H1 (cell line): ENCODE measurements around the gene ELFN2. TPM values are rescaled to one million over a fixed set of nuclear protein-coding genes. Genes with fewer than 3 reads are reported as not detected.

Experiments used
- CTCF ChIA-PET: fragments of 300-600 bp; sonication (Branson Sonifier 250); formaldehyde crosslinking; loops from one replicate; lab custom pipeline; 2021; ENCODE audit not compliant: partially characterized antibody; lab: Charles Lee
- POLR2A ChIA-PET: fragments of 300-600 bp; sonication (Branson Sonifier 250); formaldehyde crosslinking; loops from one replicate; lab custom pipeline; 2021; ENCODE audit warnings: inconsistent platforms; ENCODE audit not compliant: partially characterized antibody; lab: Charles Lee
- DNase-seq, 2 experiments: peaks; one replicate each; pipeline versions ENCODE4 v3.0.0 to v3.0.0-alpha.2; 2010 to 2022; ENCODE audit warnings: low spot score in 2 of 2, low read depth in 1 of 2, mixed read lengths in 1 of 2
- FAIRE-seq: peaks from 2 replicates; lab custom pipeline; 2011; peaks lifted over from hg19 to GRCh38; lab: Jason Lieb, UNC
- H2AFZ ChIP-seq: 2 replicates; pipeline ENCODE4 v1.8.1; 2012; ENCODE audit warnings: low read length, inconsistent platforms
- H2AK5ac ChIP-seq: 2 replicates; pipeline ENCODE4 v1.6.1; 2013; ENCODE audit warnings: low read depth, low read length
- H2BK120ac ChIP-seq: replicated peaks from 2 replicates; pipeline ENCODE3; 2013; ENCODE audit warnings: low read depth, low read length, inconsistent platforms
- H2BK12ac ChIP-seq: 2 replicates; pipeline ENCODE4 v1.6.1; 2013; ENCODE audit warnings: low read depth, low read length
- H2BK15ac ChIP-seq: 2 replicates; pipeline ENCODE4 v1.6.1; 2013; ENCODE audit warnings: low read length
- H2BK20ac ChIP-seq: 2 replicates; pipeline ENCODE4 v1.6.1; 2013; ENCODE audit warnings: low read length
- H2BK5ac ChIP-seq: 2 replicates; pipeline ENCODE4 v1.6.1; 2013; ENCODE audit warnings: low read depth, low read length
- H3K14ac ChIP-seq: 2 replicates; pipeline ENCODE4 v1.6.1; 2013; ENCODE audit warnings: inconsistent platforms; ENCODE audit not compliant: insufficient read length
- H3K18ac ChIP-seq: 2 replicates; pipeline ENCODE4 v1.6.1; 2013; ENCODE audit warnings: low read length; ENCODE audit errors: extremely low read depth
- H3K23ac ChIP-seq: 2 replicates; pipeline ENCODE4 v1.6.1; 2013; ENCODE audit warnings: inconsistent platforms; ENCODE audit not compliant: insufficient read length
- H3K23me2 ChIP-seq: 2 replicates; pipeline ENCODE4 v1.6.1; 2013; ENCODE audit warnings: low read depth, low read length
- H3K27ac ChIP-seq: 2 replicates; pipeline ENCODE4 v1.6.1; 2011; ENCODE audit warnings: low read depth, low read length, inconsistent platforms
- H3K27me3 ChIP-seq, 4 experiments: replicated peaks in 1 of 4; 1 replicate in 1 of 4; 2 replicates in 3 of 4; pipeline versions ENCODE4 v1.6.1 to v1.8.1; 2011 to 2013; ENCODE audit warnings: low read length in 3 of 4, mild to moderate bottlenecking in 3 of 4, inconsistent platforms in 2 of 4, mixed read lengths in 2 of 4, moderate library complexity in 1 of 4; ENCODE audit not compliant: control insufficient read depth in 3 of 4, insufficient read depth in 3 of 4; ENCODE audit errors: extremely low read depth in 1 of 4
- H3K36me3 ChIP-seq, 4 experiments: 2 replicates each; pipeline versions ENCODE4 v1.6.1 to v1.8.1; 2011 to 2013; ENCODE audit warnings: mild to moderate bottlenecking in 4 of 4, low read length in 3 of 4, moderate library complexity in 2 of 4, control low read depth in 1 of 4, inconsistent platforms in 1 of 4; ENCODE audit not compliant: insufficient read depth in 4 of 4, control insufficient read depth in 2 of 4
- H3K4ac ChIP-seq: replicated peaks from 2 replicates; pipeline ENCODE3; 2013; ENCODE audit warnings: low read length, low read depth, mixed read lengths, inconsistent platforms; ENCODE audit not compliant: insufficient read length
- H3K4me1 ChIP-seq, 4 experiments: replicated peaks in 1 of 4; 1 replicate in 1 of 4; 2 replicates in 3 of 4; pipeline versions ENCODE4 v1.6.1 to v1.8.1; 2011 to 2013; ENCODE audit warnings: low read length in 3 of 4, inconsistent platforms in 2 of 4, mixed read lengths in 1 of 4; ENCODE audit not compliant: insufficient read depth in 4 of 4, control insufficient read depth in 3 of 4
- H3K4me2 ChIP-seq, 2 experiments: 2 replicates each; pipeline versions ENCODE4 v1.6.1 to v1.8.1; 2011 to 2013; ENCODE audit warnings: low read depth in 2 of 2, low read length in 2 of 2, control low read depth in 1 of 2, inconsistent platforms in 1 of 2, mild to moderate bottlenecking in 1 of 2; ENCODE audit not compliant: insufficient read depth in 1 of 2
- H3K4me3 ChIP-seq, 4 experiments: fragments of 200-600, 300-600 bp in 1 of 4; sonication (generic), shearing (Covaris generic), sonication (Bioruptor Twin) in 1 of 4; 2 replicates each; pipeline versions ENCODE4 v1.5.1 to v1.8.1; 2011 to 2016; ENCODE audit warnings: low read length in 4 of 4, low read depth in 3 of 4, control low read depth in 2 of 4, inconsistent platforms in 2 of 4, mild to moderate bottlenecking in 2 of 4, mixed read lengths in 1 of 4, moderate library complexity in 1 of 4; ENCODE audit not compliant: insufficient read depth in 2 of 4; ENCODE audit errors: extremely low read depth in 1 of 4
- H3K56ac ChIP-seq: replicated peaks from 2 replicates; pipeline ENCODE3; 2013; ENCODE audit warnings: low read depth, mild to moderate bottlenecking, mixed read lengths, low read length, inconsistent platforms; ENCODE audit not compliant: insufficient read length
- H3K79me1 ChIP-seq: 2 replicates; pipeline ENCODE4 v1.6.1; 2013; ENCODE audit warnings: low read depth, low read length, control low read depth
- H3K79me2 ChIP-seq, 2 experiments: 2 replicates each; pipeline versions ENCODE4 v1.6.1 to v1.8.1; 2012 to 2013; ENCODE audit warnings: low read length in 2 of 2, mild to moderate bottlenecking in 2 of 2, inconsistent platforms in 1 of 2; ENCODE audit not compliant: insufficient read depth in 2 of 2, control insufficient read depth in 1 of 2
- H3K9ac ChIP-seq, 4 experiments: replicated peaks in 1 of 4; 1 replicate in 1 of 4; 2 replicates in 3 of 4; pipeline versions ENCODE4 v1.6.1 to v1.8.1; 2011 to 2013; ENCODE audit warnings: low read depth in 3 of 4, low read length in 3 of 4, control low read depth in 2 of 4, mild to moderate bottlenecking in 2 of 4, moderate library complexity in 2 of 4, inconsistent platforms in 1 of 4; ENCODE audit errors: extremely low read depth in 1 of 4
- H3K9me3 ChIP-seq, 2 experiments: 2 replicates each; pipeline versions ENCODE4 v1.6.1 to v1.8.1; 2012 to 2013; ENCODE audit warnings: mild to moderate bottlenecking in 2 of 2, moderate library complexity in 2 of 2, control low read depth in 1 of 2, inconsistent platforms in 1 of 2, low read depth in 1 of 2, low read length in 1 of 2, mixed read lengths in 1 of 2; ENCODE audit not compliant: insufficient read depth in 2 of 2
- H4K20me1 ChIP-seq, 2 experiments: replicated peaks in 1 of 2; 2 replicates each; pipeline versions ENCODE3 to v1.8.1; 2011 to 2013; ENCODE audit warnings: inconsistent platforms in 2 of 2, low read length in 2 of 2, mild to moderate bottlenecking in 1 of 2; ENCODE audit not compliant: insufficient read depth in 2 of 2, control insufficient read depth in 1 of 2
- H4K5ac ChIP-seq: 2 replicates; pipeline ENCODE4 v1.6.1; 2013; ENCODE audit warnings: low read length, low read depth, mixed read lengths, inconsistent platforms; ENCODE audit not compliant: insufficient read length
- H4K8ac ChIP-seq: 2 replicates; pipeline ENCODE4 v1.8.0; 2013; ENCODE audit warnings: mild to moderate bottlenecking, moderate library complexity, low read length, inconsistent platforms; ENCODE audit not compliant: insufficient read depth; ENCODE audit errors: extremely low read depth
- H4K91ac ChIP-seq: replicated peaks from 2 replicates; pipeline ENCODE3; 2013; ENCODE audit warnings: low read length, mixed read lengths, inconsistent platforms; ENCODE audit not compliant: insufficient read length
- ASH2L ChIP-seq: fragments of 200-600, 300-600 bp; sonication (generic); IDR thresholded peaks from one replicate; pipeline ENCODE4 v1.7.1; 2017; ENCODE audit warnings: low read length
- EZH2 ChIP-seq: fragments of 200-600 bp; sonication (generic); IDR thresholded peaks from 2 replicates; pipeline ENCODE4 v1.7.1; 2012; ENCODE audit warnings: low read depth, mild to moderate bottlenecking, moderate library complexity, low read length, inconsistent platforms; ENCODE audit not compliant: severe bottlenecking
- JUN ChIP-seq: IDR thresholded peaks from 2 replicates; pipeline ENCODE4 v1.6.1; 2011; ENCODE audit warnings: low read depth, mild to moderate bottlenecking, improper control_type of control experiment, low read length
- KDM4A ChIP-seq: IDR thresholded peaks from one replicate; pipeline ENCODE4 v1.7.1; 2012; ENCODE audit warnings: low read depth, mild to moderate bottlenecking, moderate library complexity, low read length, inconsistent platforms; ENCODE audit not compliant: severe bottlenecking
- NRF1 ChIP-seq: IDR thresholded peaks from 2 replicates; pipeline ENCODE4 v1.6.1; 2011; ENCODE audit warnings: mild to moderate bottlenecking, low read depth, low read length, improper control_type of control experiment
- POLR2A ChIP-seq, 2 experiments: IDR thresholded peaks; 1 replicate in 1 of 2; 2 replicates in 1 of 2; pipeline ENCODE4 v1.6.1; 2011; ENCODE audit warnings: low read depth in 2 of 2, low read length in 2 of 2, mild to moderate bottlenecking in 2 of 2; ENCODE audit errors: control extremely low read depth in 1 of 2
- POU5F1 ChIP-seq: IDR thresholded peaks from 2 replicates; pipeline ENCODE4 v1.6.1; 2011; ENCODE audit warnings: low read depth, mild to moderate bottlenecking, low read length, moderate library complexity
- RAD21 ChIP-seq, 2 experiments: IDR thresholded peaks in 1 of 2; conservative IDR thresholded peaks in 1 of 2; 2 replicates each; pipeline ENCODE4 v1.6.1; 2011; ENCODE audit warnings: low read depth in 2 of 2, low read length in 2 of 2, improper control_type of control experiment in 1 of 2, inconsistent platforms in 1 of 2, mild to moderate bottlenecking in 1 of 2, moderate library complexity in 1 of 2
- RNF2 ChIP-seq: fragments of 200-900, 300-1000 bp; sonication (generic); IDR thresholded peaks from 2 replicates; pipeline ENCODE4 v1.7.1; 2016; ENCODE audit warnings: borderline replicate concordance, low read depth, mild to moderate bottlenecking, antibody characterized with exemption, low read length; ENCODE audit not compliant: poor library complexity, severe bottlenecking; ENCODE audit errors: missing control alignments
- SP2 ChIP-seq: IDR thresholded peaks from 2 replicates; pipeline ENCODE4 v1.6.1; 2012; ENCODE audit warnings: mild to moderate bottlenecking, low read length, inconsistent platforms
- SRF ChIP-seq: IDR thresholded peaks from 2 replicates; pipeline ENCODE4 v1.6.1; 2011; ENCODE audit warnings: mild to moderate bottlenecking, low read depth, low read length, moderate library complexity
- TAF1 ChIP-seq: IDR thresholded peaks from 2 replicates; pipeline ENCODE4 v1.6.1; 2011; ENCODE audit warnings: mild to moderate bottlenecking, low read depth, low read length
- TBP ChIP-seq: IDR thresholded peaks from 2 replicates; pipeline ENCODE4 v1.6.1; 2011; ENCODE audit warnings: low read depth, low read length, improper control_type of control experiment
- TCF12 ChIP-seq: IDR thresholded peaks from 2 replicates; pipeline ENCODE4 v1.6.1; 2011; ENCODE audit warnings: low read depth, mild to moderate bottlenecking, low read length
- TEAD4 ChIP-seq: IDR thresholded peaks from 2 replicates; pipeline ENCODE4 v1.6.1; 2012; ENCODE audit warnings: low read depth, low read length, inconsistent platforms, mixed read lengths
- whole genome bisulfite sequencing, 2 experiments: shearing (Covaris generic) in 1 of 2; methylation state at CpG; one replicate each; pipeline versions ENCODE4 v1.1.6 to v1.1.7; 2013 to 2015; ENCODE audit warnings: low lambda C conversion rate in 2 of 2, mixed read lengths in 2 of 2, inconsistent platforms in 1 of 2, low coverage in 1 of 2, missing lambda C conversion rate in 1 of 2; ENCODE audit not compliant: insufficient replicate concordance in 2 of 2, insufficient coverage in 1 of 2, insufficient read length in 1 of 2; ENCODE audit errors: extremely low coverage in 1 of 2, missing lambda C conversion rate in 1 of 2; 5-methylcytosine and 5-hydroxymethylcytosine counted together
- polyA plus RNA-seq, 7 experiments: library from polyadenylated mRNA; depleted of rRNA in 3 of 7; stranded (reverse) in 5 of 7; unstranded in 2 of 7; fragments of >200 nt in 5 of 7; fragments of 200-250 nt in 2 of 7; gene quantifications; 1 replicate in 5 of 7; 2 replicates in 1 of 7; 4 replicates in 1 of 7; pipeline versions ENCODE4 v1.2.1 to v1.2.3, GENCODE V29; 2011 to 2013; ENCODE audit warnings: missing spikeins in 2 of 7, mixed read lengths in 2 of 7
- total RNA-seq: library from RNA; stranded (reverse); fragmentation: NEBNext Ultra II Directional; extraction: Animal tissue kit (Norgen Biotek cat#: 25700); gene quantifications from 2 replicates; pipeline ENCODE4 v1.2.1, GENCODE V29; 2021

ELFN2 gene
- total and polyA plus RNA-seq, 2 of the 8 experiments (the other 6 are each of a cell fraction or from before 2014, with no cell fraction given): 0.63 to 0.88 TPM

- Histone ChIP-seq H2BK120ac (no peak overlapping the region), H3K23me2 (no peaks in the 10 kb centered on the region; the same call in 1 of the 2 replicates), H3K14ac (no peak overlapping the region), H3K4me2 (no peak overlapping the region), H3K18ac (no peak overlapping the region), H4K5ac (no peak overlapping the region), H3K27me3 (peaks cover 0 to 3% (median 0%) of the 10 kb centered on the region in 4 experiments; a peak in 2 of 7 replicates), H2BK15ac (no peak overlapping the region), H3K36me3 (no peaks in the 10 kb centered on the region), H3K23ac (no peak overlapping the region), H2BK20ac (no peak overlapping the region), H3K4me3 (no peak overlapping the region), H3K56ac (no peak overlapping the region), H4K91ac (peak overlapping the region; percentile 17), H3K4me1 (peaks cover 0 to 18% (median 9%) of the 10 kb centered on the region in 4 experiments; a peak in 5 of 7 replicates), H4K20me1 (no peaks in the 10 kb centered on the region), H4K8ac (no peak overlapping the region), H2BK5ac (no peak overlapping the region), H3K27ac (no peak overlapping the region), H3K9ac (no peak overlapping the region), H2AFZ (no peak overlapping the region), H3K9me3 (no peaks in the 10 kb centered on the region), H3K79me2 (no peaks in the 10 kb centered on the region), H3K4ac (no peak overlapping the region), H3K79me1 (no peaks in the 10 kb centered on the region; the same call in 1 of the 2 replicates), H2AK5ac (no peak overlapping the region), H2BK12ac (peak overlapping the region; percentile 33; the same call in 1 of the 2 replicates)
- no peak for DNase-seq
- ChIA-PET CTCF (interaction anchor here (0.8 to 2.2 kb wide), 3 partner anchors 11 to 142 kb away, joined by 3 to 7 read pairs (median 4); no protein-coding TSS in a partner anchor), POLR2A (interaction anchor here (1.1 to 2.2 kb wide), 2 partner anchors 12 to 77 kb away, joined by 3 to 9 read pairs; no protein-coding TSS in a partner anchor)
- FAIRE-seq: no peak
- WGBS, 2 experiments: 77% methylated on average over 4 of the region's 11 CpGs; no CpG with 5 or more reads in 1 of the 2 experiments
- TF ChIP-seq ASH2L (no peak), SP2 (no peak), SRF (no peak), JUN (no peak), TCF12 (no peak), POLR2A (IDR thresholded peaks at IDR 0.05; ENCODE audit: control extremely low read depth in 1 of 2, low read depth in 2 of 2, low read length in 2 of 2) (no peak), EZH2 (no peak), KDM4A (no peak), TBP (no peak), RAD21 (IDR thresholded peaks at IDR 0.05 in 1 of 2, conservative IDR thresholded peaks at IDR 0.05 in 1 of 2; ENCODE audit: low read depth in 2 of 2, low read length in 2 of 2) (no peak), NRF1 (no peak), TEAD4 (no peak), RNF2 (no peak), POU5F1 (no peak), TAF1 (no peak)
Observed at GRCh38 chr22:37343348-37343747, 83.9 kb downstream of the ELFN2 start.
